Measurements from ENCODE around the gene NEB. TPM values are rescaled to one million over a fixed set of nuclear protein-coding genes. Genes with fewer than 3 reads are reported as not detected.

NEB gene
- total and polyA plus RNA-seq, 3 donors from 2014 or later: 5.5 to 18.6 (median 5.7) TPM

- DNase-seq: no peak
- intact Hi-C loops (cut with DNase I; ENCODE audit: low total_unique reads): no loop called here
- 63 to 72% methylated on average over 3 of the region's 3 CpGs for WGBS, 2 donors
- H3K9me3 ChIP-seq: no peaks in the 10 kb centered on the region
- H3K4me3 ChIP-seq: no peak overlapping the region
- H3K27ac ChIP-seq: no peak overlapping the region
- TF ChIP-seq, protein P1, sequence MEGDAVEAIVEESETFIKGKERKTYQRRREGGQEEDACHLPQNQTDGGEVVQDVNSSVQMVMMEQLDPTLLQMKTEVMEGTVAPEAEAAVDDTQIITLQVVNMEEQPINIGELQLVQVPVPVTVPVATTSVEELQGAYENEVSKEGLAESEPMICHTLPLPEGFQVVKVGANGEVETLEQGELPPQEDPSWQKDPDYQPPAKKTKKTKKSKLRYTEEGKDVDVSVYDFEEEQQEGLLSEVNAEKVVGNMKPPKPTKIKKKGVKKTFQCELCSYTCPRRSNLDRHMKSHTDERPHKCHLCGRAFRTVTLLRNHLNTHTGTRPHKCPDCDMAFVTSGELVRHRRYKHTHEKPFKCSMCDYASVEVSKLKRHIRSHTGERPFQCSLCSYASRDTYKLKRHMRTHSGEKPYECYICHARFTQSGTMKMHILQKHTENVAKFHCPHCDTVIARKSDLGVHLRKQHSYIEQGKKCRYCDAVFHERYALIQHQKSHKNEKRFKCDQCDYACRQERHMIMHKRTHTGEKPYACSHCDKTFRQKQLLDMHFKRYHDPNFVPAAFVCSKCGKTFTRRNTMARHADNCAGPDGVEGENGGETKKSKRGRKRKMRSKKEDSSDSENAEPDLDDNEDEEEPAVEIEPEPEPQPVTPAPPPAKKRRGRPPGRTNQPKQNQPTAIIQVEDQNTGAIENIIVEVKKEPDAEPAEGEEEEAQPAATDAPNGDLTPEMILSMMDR (IDR thresholded peaks at IDR 0.05): no peak
- TF ChIP-seq POLR2A (IDR thresholded peaks at IDR 0.05): no peak
- no peaks in the 10 kb centered on the region for H3K36me3 ChIP-seq (ENCODE audit: low read depth, missing control alignments)
- peaks cover 7% of the 10 kb centered on the region for H3K4me1 ChIP-seq
- no peaks in the 10 kb centered on the region for H3K27me3 ChIP-seq
These were observed 26.9 kb upstream of the NEB start for GRCh38 chr2:151761193-151761592.

DNA sequence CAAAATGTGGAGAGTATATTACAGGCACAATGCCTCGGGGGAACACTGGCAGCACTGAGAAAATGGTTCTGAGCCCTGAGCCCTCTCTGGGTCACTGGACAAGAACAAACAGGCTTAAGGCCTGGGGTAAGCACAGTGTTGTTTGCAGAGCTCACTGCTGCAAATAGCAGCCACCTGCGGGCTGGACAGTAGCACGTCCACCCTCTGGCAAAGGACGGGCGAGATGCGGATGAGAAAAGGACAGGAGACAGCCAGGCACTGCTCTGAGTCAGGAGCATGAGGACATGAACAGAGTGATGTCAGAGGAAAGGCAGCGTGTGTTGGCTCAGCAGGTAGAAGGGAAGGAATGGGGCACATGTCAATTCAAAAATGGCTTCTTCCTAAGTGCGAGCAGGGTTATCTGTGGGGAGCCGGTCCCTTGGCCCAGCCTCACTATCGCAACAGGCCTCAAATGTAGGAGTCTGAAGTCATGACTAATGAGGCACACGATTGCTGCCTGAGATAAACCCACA, 25.9 kb upstream of the NEB start:
- H3K9me3 ChIP-seq: no peaks in the 10 kb centered on the region
- peaks cover 7% of the 10 kb centered on the region for H3K4me1 ChIP-seq
- H3K4me3 ChIP-seq: no peak overlapping the region
- WGBS, 2 donors: 81 to 87% methylated on average over 11 of the region's 11 CpGs
- TF ChIP-seq POLR2A (IDR thresholded peaks at IDR 0.05): no peak
- TF ChIP-seq, protein P1 (IDR thresholded peaks at IDR 0.05): no peak
- intact Hi-C loops (cut with DNase I; ENCODE audit: low total_unique reads): no loop called here
- no peaks in the 10 kb centered on the region for H3K36me3 ChIP-seq (ENCODE audit: low read depth, missing control alignments)
- H3K27ac ChIP-seq: no peak overlapping the region
- DNase-seq: no peak
- H3K27me3 ChIP-seq: no peaks in the 10 kb centered on the region

DNA sequence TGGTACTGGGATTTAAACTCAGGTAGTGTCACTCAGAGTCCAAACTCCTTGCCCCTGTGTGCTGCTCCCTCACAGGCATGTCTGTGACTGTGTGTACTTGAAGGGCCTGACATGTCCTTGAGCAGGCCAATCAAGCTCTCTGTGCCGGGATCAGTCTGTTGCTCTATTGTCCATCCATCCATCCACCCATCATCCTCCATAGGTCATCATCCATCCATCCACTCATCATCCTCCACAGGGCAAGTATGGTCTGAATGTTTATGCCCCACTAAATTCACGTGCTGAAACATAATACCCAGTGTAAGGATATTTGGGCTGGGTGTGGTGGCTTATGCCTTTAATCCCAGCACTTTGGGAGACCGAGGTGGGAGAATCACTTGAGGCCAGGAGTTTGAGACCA, 24.5 kb upstream of the NEB start:
- H3K4me3 ChIP-seq: no peak overlapping the region
- no peak for TF ChIP-seq POLR2A (IDR thresholded peaks at IDR 0.05)
- TF ChIP-seq, protein P1 (IDR thresholded peaks at IDR 0.05): no peak
- H3K27me3 ChIP-seq: no peaks in the 10 kb centered on the region
- intact Hi-C loops (cut with DNase I; ENCODE audit: low total_unique reads): no loop called here
- H3K27ac ChIP-seq: no peak overlapping the region
- DNase-seq: no peak
- WGBS, 2 donors: 83 to 89% methylated on average over 3 of the region's 3 CpGs
- no peaks in the 10 kb centered on the region for H3K36me3 ChIP-seq (ENCODE audit: low read depth, missing control alignments)
- H3K9me3 ChIP-seq: no peaks in the 10 kb centered on the region
- H3K4me1 ChIP-seq: peaks cover 7% of the 10 kb centered on the region

DNA sequence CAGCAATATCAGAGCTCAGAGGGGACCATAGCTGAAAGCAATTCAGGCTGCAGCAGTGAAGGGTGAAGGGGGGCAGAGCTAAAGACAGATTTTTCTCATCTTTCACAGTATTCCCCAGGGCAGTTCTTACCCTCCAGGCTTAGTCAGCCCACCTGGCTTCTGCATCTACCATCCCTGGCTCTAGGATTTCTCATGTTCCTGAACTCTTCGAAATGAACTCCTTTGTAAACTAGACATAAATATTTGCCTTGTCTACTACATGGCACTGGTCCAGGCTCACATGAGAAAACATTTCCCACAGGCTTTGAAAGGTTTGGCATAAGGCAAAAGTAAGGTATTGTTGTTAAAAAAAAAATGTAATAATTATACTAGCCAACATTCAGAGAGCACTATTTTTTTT, 23.6 kb upstream of the NEB start:
- 41 to 45% methylated on average over 1 of the region's 1 CpG for WGBS, 2 donors
- H3K36me3 ChIP-seq (ENCODE audit: low read depth, missing control alignments): no peaks in the 10 kb centered on the region
- TF ChIP-seq, protein P1 (IDR thresholded peaks at IDR 0.05): no peak
- TF ChIP-seq POLR2A (IDR thresholded peaks at IDR 0.05): no peak
- H3K4me1 ChIP-seq: peaks cover 7% of the 10 kb centered on the region
- no peaks in the 10 kb centered on the region for H3K27me3 ChIP-seq
- H3K27ac ChIP-seq: no peak overlapping the region
- no peak for DNase-seq
- no peak overlapping the region for H3K4me3 ChIP-seq
- no peaks in the 10 kb centered on the region for H3K9me3 ChIP-seq
- intact Hi-C loops (cut with DNase I; ENCODE audit: low total_unique reads): no loop called here

- WGBS, 2 donors: 96% methylated on average over 2 of the region's 2 CpGs
- no peaks in the 10 kb centered on the region for H3K27me3 ChIP-seq
These were observed 22.5 kb upstream of the NEB start for GRCh38 chr2:151756820-151757219.

More at GRCh38 chr2:151756820-151757219, 22.5 kb upstream of the NEB start:
- DNase-seq: no peak
- TF ChIP-seq, protein P1 (IDR thresholded peaks at IDR 0.05): no peak
- no peak for TF ChIP-seq POLR2A (IDR thresholded peaks at IDR 0.05)
- Histone ChIP-seq H3K4me3 (no peak overlapping the region), H3K27ac (no peak overlapping the region), H3K9me3 (no peaks in the 10 kb centered on the region), H3K36me3 (ENCODE audit: low read depth, missing control alignments) (no peaks in the 10 kb centered on the region), H3K4me1 (peaks cover 6% of the 10 kb centered on the region)
- intact Hi-C loops (cut with DNase I; ENCODE audit: low total_unique reads): no loop called here
